Measurements from ENCODE around the gene GUCA2A. TPM values are rescaled to one million over a fixed set of nuclear protein-coding genes. Genes with fewer than 3 reads are reported as not detected.

GUCA2A gene
- polyA plus RNA-seq, 4 donors: not detected

DNA sequence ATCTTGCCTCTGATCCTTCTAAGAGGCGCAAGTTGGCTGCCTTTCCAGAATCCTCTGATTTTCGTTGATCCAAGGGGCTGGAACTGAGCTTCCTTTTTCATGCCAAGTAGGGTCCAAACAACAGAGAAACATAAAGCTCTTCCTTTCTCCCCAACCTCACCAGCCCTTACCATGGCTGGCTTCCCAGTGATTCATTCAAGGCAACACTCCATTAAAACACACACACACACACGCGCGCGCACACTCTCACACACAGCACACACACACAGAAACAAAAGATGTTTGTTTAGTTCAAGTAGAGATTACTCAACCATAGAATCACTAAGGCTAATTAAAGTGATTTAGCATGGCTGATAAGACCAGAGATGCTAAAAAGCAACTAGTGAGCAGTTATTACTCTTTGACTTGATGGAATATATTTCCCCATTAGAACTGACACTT lies 13.0 kb upstream of the GUCA2A start:
- no peak for DNase-seq (ENCODE audit: low read depth in 4 of 4, low spot score in 2 of 4)

DNA sequence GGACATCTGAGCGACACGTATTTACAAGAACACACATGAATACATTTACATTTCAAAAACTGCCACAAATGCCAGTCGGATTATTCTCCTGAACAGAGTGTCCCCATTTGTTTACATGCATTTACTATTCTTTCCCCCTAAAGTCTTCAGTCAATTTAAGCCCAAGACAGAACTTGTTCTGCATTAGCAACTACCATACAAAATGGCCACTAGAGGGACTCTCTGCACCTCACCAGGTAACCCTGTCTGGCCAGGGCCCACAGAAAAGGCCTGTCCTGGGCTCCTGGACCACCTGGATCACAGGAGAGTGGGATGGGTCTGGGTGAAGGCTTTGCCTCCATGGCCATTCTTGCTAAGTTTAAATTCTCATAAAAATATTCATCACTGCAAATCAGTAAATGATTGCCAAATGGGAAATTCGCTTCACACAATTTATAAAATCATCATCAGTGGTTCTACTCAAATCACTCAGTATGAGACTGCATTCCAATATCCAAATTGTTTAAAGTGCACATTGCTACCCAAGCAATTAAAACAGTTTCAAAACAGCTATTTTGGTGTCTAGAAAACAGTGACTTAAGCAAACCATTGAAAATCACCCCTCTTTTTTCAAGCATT lies 12.5 kb upstream of the GUCA2A start:
- DNase-seq (ENCODE audit: low read depth in 4 of 4, low spot score in 2 of 4): no peak

DNA sequence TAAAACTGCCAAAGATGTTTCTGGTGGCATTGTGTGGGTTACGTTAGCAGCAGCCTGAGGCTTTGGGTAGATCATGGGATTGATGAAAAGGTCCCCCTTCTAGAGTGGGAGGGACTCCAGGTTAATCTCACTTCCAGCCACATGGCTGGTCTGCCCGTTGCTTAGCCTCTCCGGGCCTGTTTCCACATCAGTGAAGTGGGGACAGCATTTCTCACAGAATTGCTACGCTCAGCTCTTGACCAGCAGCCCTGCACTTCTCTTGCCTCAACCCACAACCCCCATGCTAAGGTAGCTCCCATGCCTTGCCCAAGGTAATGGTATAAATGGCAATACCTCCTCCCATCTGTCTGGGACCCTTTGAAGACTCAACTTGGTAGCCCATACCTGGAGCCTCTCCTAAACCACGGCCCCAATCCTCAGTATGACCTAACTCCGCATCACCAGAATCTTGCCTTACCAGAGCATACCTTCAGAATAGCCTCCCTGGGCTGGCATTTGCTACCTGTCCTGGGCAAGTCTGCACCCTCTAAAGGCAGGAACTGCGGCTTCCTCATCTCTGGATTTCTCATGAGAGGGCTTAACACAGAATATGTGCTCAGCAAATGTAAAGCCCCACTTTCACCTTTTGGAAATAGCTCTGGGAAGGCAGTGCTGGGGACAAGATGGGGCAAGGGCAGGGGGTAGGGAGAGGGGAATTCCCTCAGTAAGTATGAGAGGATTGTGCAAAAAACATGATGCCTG lies 10.9 kb upstream of the GUCA2A start:
- DNase-seq (ENCODE audit: low read depth in 4 of 4, low spot score in 2 of 4): no peak

DNA sequence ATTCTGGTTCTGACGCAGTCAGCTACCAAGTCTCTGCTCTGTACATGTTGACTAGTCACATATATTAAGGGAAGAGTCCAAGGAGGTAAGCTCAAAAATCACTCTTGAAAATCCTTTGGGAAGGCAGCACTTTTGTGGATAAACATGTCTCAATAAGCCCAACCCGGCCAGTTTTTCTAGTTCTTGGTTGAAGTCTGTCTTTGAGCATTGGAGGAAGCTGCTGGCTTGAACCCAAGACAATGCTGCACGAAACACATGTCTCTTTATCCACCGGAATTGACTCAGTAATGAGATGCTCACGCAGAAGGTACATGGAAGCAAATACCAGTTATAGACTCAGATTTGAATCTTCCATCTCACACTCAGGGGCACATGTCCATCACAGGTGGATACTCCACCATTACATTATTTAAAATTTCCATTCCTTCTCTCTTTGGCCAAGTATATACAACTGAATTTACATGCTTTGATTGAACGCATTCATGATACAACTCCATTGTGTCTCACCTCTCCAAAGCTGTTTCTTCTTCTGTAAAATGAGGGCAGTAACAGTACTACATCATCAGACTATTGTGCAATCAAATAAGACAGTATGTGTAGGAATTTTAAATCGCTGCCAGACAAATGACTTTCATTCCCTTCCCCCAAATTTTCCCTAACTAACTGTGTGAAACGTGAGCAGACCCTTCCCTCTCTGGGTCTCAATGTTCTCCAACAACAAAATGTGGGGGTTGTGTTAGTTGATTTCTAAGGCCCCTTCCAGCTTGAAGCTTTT lies 9.6 kb upstream of the GUCA2A start:
- no peak for DNase-seq (ENCODE audit: low read depth in 4 of 4, low spot score in 2 of 4)

DNA sequence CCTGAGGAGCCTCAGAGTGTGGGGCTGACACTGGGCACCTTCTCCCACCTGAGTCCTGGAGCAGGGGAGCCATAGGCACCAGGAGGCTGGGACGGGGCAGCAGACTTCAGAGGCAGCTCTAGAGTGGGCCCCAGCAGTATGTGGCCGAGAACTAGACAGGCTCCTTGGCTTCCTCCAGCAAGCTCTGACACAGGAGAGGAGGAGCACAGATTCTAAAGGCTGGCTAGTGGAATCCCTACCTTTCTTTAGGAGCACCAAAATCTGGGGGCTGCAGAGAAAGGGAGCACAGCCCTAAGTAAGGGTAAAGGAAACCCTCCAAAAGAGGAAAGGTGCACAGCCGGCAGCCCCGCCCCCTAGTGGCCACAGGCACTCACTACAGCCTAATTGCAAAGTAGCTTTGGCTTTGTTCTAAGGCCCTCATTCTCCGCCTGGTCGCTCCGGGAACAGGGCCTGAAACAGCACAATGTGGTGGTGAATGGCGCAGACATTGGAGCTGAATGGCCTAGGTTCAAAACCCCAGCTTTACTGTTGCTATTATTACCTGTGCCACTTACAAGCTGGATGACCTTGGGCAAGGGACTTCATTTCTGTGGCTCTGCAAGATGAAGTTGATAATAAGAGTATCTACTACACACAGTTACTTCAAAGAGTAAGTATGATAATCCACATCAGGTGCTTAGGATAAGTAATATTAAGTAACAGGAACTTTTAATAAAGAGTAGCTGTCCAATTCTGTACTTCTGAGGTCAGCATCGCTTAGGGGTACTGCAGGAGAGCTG lies 8.8 kb upstream of the GUCA2A start:
- no peak for DNase-seq (ENCODE audit: low read depth in 4 of 4, low spot score in 2 of 4)

DNA sequence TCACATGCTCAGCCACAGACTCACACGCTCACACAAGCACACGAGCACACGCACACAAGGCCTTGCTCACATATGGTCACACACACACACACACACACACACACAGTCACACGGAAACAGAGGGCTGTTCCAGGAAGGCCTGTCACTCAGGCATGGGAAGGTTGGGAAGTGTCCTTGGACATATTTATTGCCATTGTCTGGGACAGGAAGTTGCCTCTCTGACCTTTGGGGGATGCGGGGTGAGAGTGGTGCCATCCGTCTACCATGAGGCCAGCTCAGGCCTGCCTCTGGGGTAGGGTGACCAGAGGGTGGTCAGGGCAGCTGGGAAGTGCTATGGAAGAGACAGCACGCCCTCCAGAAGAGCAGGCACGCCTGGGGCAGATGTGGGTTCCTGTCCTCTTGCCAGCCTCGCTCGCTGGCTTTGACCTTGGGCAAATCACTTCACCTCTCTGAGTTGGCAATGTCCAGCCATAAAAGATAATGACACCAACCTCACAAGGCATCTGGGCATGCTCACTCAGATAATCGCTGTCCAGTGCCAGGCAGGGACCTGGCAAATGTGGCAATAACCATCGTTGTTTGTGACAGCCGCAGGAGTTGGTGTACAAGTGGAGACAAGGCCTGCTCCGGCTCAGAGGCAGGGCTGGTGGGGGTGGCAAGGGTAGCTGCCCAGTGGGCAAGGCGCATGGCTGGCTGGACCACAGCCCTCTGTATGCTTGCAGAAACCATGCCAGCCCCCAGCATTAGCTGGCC lies 8.0 kb upstream of the GUCA2A start:
- DNase-seq (ENCODE audit: low read depth in 4 of 4, low spot score in 2 of 4): no peak

DNA sequence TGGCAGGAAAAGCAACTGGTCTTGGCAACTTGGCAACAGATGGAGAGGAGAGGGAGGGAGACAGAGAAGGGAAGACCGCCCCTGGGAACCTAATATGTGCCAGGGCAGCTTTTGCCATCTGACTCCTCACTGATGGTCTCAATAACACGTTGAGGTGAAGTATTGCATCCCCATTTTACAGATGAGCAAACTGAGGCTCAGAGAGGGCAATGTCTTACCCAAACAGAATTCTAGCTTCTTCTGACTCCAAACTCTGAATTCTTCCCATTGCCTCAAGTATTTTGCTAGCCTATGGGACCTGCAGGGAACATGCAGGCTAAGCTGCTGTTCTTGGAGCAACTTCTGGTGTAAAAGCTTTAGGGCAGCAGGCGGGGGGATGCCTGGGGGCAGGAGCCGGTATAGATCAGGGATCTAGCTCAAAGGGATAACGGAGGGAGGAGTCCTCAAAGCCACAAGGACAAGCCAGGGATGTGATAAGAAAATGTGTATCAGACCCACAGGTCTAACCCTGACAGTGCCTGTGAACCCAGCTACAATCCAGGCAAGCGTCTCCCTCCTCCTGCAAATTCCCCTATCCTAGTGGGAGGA lies 7.2 kb upstream of the GUCA2A start:
- DNase-seq (ENCODE audit: low read depth in 4 of 4, low spot score in 2 of 4): no peak

DNA sequence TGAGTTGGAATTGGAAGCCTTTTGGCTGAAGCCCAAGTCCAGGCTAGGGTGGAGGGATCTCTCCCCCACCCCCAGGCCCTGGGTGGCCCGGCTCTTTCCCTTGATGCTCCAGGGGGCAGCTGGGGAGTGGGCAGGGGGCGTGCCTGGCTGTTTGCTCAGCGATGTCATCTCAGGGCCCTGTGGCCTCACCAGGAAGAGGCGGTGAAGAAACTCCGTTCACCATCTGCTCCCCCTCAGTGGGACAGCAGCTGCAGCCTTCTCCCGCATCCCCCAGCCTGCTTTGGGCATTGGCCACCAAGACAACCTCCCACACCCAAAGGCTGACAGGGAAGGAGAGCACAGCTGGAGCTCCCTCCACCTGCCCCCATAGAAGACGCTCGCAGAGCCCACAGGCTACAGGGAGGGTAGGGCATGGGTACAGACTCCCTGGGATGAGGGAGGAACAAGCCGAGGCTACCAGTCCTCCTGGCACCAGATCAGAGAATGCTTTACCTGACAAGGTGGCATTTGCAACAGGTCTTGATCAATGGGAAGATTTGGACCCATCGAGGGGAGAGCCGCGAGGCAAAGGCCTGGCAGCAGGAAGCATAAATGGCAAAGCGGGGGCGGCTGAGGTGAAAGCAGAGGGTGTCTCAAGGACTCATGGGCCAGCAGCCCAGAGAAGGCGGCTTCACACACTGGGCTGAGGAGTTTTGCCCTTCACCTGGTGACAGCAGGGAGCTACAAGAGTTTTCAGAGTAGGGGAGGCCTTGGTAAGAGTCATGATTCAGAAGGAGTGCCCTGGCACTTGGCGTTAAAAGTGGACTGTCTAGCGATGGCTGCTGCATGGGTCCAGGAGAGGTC lies 6.5 kb upstream of the GUCA2A start:
- DNase-seq (ENCODE audit: low read depth in 4 of 4, low spot score in 2 of 4): no peak

DNA sequence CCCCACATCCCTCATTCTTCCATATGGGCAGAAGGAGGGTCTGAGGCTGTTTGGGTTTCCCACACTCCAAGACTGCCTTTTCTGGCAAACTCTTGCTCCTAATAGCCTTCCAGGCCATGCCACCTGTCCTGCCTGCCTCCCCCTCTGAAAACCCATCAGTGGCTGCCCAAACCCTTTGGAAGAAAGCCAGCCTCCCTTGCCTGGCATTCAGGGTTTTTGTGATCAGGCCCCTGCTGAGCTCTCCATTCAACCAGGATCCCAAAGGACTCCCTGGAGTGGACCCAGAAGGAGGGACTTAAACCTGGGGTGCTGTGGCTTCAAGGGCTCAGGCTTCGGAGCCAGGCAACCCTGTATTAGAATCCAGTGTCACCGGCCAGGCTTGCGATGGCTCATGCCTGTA lies 4.2 kb upstream of the GUCA2A start:
- no peak for DNase-seq (ENCODE audit: low read depth in 4 of 4, low spot score in 2 of 4)

DNA sequence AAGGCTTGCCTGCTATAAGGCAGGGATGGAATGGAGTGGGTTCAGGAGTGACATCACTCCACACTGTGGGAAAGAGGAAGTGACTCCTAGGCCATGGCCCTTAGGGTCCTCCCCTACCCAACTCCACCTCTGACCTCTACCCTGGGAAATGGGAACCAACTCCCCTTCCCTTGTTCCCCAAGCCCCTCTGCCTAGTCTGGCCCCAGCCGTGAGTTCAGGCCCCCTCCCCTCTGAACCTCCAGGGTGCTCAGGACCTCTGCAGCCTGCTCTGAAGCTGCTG lies 3.8 kb upstream of the GUCA2A start:
- DNase-seq (ENCODE audit: low read depth in 4 of 4, low spot score in 2 of 4): no peak

DNA sequence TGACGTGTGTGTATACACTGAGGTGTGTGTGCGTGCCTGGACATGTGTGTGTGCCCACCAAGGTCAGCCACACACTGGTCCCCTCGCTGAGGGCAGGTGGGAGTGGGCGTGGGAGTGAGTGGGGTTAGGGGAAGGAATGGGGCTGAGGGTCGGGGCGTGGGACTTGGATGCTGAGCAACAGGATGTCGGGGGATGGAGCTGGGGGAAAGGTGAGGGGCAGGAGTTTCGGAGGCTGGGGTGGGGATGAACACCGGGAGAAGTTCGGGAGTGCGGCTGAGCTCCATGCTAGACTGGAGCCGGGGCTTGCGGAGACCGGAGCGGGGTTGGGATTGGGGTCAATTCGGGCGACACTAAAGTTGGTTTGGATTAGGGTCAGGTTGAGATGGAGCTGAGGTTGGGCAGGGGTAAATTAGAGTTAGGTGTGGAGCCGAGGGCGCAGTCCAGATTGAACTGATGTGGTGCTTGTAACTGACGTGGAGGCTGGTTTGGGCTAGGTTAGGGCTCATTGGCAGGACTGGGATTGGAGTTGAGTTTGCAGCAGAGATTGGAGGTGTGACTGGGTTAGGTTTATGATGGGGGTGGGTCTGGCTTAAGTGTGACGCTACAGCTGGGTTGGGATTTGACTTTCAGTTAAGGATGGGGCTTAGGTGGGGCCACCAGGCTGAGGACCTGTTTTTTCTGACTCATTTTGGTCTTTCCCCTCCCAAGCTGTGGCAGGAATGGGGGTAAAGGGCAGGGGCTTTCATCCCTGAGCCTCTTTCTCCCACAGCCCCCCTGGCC lies 3.3 kb upstream of the GUCA2A start:
- no peak for DNase-seq (ENCODE audit: low read depth in 4 of 4, low spot score in 2 of 4)

DNA sequence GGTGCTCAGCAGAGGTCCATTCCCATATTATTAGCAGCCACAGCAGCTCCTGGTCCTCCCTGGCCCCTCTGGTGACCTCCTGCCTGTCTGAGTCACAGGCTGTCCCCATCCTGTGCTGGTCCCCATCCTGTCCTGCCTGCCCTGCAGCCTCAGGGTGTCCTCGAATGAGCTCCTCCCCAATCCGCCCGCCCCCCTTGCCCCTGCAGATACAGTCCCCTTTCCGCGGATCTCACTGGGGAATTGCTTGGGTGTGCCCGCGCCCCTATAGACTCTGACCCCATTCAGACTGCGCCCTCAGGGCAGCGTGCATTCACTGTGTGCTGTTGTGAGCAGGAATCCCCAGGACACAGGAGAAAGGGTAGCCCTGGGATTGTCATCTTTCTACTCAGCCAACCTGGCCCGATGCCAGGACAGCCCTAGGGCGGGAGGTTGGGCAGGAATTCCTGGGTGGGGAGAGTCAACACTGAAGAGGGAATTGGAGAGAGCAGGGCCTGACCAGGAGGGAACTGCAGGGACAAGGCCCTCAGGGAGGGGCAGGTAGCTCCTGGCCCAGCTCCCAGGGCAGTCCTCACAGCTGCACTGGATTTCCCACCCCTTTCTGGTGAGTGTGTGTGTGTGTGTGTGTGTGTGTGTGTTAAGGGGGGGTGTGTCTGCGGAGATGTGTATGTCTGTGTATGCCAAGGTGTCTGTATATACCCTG lies 1.1 kb upstream of the GUCA2A start:
- DNase-seq (ENCODE audit: low read depth in 4 of 4, low spot score in 2 of 4): no peak

DNA sequence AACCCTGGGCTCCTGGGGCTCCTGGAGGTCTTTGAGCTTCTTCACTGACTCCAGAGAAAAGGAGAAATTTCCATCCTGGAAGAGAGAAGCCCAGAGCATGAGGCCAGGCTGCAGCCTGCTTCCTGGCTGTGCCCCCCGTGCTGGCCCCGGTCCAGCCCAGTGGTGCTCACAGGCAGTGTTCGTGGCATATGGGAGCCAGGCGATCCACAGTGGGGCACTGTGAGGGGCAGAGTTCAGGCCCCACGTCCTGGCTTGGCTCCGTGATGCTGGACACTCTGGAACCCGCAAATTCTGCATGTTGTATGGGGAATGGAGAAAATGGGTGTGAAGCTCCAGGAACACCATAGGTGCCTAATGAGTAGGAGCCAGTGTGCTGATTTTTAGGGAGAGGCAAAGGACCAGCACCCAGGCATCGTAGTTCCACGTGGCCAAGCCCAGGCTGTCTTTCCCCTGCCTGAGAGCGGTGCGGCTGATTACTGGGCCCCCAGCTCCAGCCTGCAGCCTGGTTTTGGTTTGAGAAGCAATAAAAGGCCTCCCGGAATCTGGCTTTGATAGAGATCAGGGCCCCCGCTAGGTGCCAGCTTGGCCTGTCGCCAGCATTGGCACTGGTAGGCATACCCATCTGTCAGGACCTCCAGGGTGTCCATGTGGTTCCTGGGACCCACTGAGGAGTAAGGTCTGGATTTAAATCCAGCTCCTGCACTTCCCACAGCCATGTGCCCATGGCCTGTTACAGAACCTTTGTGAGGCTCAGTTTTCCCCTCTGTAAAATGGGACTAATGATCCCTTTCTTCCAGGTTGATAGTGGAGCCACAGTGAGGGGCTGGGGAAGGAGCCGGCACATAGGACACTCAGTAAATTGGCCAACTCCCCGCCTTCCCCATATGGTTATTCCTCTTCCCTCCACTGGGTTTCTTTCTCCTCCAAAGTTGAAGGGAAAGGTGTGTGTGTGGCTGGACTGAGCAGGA lies 725 bp downstream of the GUCA2A start:
- no peak for DNase-seq (ENCODE audit: low read depth in 4 of 4, low spot score in 2 of 4)

DNA sequence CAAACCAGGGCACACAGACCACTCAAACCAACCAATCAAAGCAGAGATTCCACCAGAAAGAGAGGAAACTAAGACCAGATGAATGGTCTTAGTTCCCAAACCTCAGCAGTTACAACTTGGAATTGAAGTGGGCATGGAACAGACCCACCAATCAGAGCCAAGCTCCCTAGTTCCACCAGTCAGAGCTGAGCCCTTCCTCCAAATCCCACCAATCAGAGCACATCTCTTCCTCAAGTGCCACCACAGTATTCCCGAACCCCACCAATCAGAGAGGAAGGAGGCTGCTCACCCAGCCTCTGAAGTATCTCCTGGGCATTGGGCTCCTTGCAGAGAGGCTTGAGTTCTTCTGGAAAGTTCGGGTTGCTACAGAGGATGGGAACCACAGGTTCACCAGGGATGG lies 1.4 kb downstream of the GUCA2A start:
- no peak for DNase-seq (ENCODE audit: low read depth in 4 of 4, low spot score in 2 of 4)

DNA sequence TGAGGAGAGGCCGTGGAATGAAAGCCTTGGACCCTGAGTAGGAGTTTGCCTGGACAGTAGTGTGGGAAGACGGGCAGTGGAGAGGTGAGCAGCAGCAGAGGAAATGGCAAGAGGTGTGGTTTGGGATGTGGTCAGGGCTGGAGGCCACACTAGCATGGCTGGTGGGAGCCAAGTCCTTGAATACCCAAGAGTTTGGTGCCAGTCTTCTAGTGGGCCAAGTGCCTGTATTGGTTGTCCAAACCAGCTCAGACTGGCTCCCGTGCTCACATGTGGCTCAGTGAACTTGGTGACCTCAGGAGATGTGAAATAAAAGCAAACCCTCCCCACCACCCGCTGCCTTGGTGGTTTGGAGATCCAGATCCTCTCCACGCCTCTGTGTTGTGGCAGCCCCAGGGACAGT lies 2.4 kb downstream of the GUCA2A start:
- no peak for DNase-seq (ENCODE audit: low read depth in 4 of 4, low spot score in 2 of 4)

DNA sequence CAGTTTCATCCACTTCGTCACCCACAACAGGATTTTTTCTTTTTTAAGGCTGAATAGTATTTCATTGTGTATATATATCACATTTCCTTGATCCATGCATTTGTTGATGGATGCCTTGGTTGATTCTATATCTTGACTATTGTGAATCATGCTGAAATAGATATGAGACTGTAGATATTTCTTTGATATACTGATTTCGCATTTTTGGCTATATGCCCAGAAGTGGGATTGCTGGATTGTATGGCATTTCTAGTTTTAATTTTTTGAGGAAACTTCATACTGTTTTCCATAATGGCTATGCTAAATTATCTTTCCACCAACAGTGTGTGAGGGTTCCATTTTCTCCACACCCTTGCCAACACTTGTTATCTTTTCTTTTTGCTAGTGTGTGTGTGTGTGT lies 6.4 kb downstream of the GUCA2A start:
- no peak for DNase-seq (ENCODE audit: low read depth in 4 of 4, low spot score in 2 of 4)

DNA sequence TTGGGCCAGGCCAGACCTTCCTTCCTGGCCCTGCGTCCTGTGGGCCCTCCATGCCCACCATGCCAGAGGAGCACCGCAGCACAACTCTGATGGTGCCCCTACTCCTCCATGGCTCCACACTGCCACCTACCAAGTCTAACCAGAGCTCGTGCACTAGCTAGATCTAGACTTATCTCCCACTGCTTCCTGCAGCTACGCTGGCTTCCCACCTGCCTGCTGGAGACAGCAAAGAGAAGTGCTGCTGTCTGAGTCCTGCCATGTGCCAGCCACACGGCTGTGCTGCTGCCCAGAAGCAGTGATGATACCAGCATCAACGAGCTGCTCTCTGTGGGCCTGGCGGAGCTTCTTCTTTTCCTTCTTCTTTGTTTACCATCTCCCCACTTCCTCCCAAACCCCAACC lies 6.9 kb downstream of the GUCA2A start:
- no peak for DNase-seq (ENCODE audit: low read depth in 4 of 4, low spot score in 2 of 4)

Measured in left renal cortex interstitium (tissue), 4 donors.